ENCODE results near the gene ZNF300.
"Not testable (repeated sequence)": the region's sequence is repeated elsewhere in the genome, so short reads cannot be mapped to it uniquely, and the experiment has no call there.

The ZNF300 gene

DNA sequence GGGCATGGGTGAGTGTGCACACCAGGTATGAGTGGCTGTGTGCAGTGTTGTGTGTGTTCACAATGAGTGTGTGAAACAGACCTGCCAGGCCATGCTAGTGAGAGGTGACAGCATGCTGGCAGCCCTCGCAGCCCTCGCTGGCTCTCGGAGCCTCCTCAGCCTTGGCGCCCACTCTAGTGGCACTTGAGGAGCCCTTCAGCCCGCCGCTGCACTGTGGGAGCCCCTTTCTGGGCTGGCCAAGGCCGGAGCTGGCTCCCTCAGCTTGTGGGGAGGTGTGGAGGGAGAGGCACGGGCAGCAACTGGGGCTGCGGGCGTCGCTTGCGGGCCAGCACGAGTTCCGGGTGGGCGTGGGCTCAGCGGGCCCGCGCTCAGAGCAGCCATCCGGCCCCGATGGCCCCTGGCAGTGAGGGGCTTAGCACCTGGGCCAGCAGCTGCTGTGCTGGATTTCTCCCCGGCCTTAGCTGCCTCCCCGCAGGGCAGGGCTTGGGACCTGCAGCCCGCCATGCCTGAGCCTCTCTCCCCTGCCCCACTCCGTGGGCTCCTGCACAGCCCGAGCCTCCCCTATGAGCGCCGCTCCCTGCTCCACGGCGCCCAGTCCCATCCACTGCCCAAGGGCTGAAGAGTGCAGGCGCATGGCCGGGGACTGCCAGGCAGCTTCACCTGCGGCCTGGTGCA is 59.5 kb downstream of the ZNF300 start:
- not testable (repeated sequence) for DNase-seq

Data from DMS153 (cell line).